Omental fat pad (tissue), 4 donors: ENCODE data around the gene ECE2. TPM values are rescaled to one million over a fixed set of nuclear protein-coding genes. Genes with fewer than 3 reads are reported as not detected.

Experiments used
- ATAC-seq: fragments of 150-250 bp; one replicate; pipeline ENCODE4 v1.9.1; 2016; ENCODE audit warnings: mild to moderate bottlenecking, moderate library complexity; ENCODE audit not compliant: low FRiP score
- DNase-seq: peaks from one replicate; pipeline ENCODE4 v3.0.0-alpha.2; 2019; ENCODE audit warnings: low spot score
- CTCF ChIP-seq, 3 donors: fragments of 450-650 bp; IDR thresholded peaks; one replicate each; pipeline ENCODE4 v1.5.1; 2016 to 2017; ENCODE audit warnings: antibody characterized with exemption in 3 of 3, mild to moderate bottlenecking in 3 of 3, moderate library complexity in 2 of 3
- total RNA-seq, 4 donors: library from RNA; depleted of rRNA; stranded (reverse); fragments of >200 nt; gene quantifications; one replicate each; pipeline ENCODE4 v1.1.0, GENCODE V29; 2016

ECE2 gene
- total RNA-seq, 4 donors from 2014 or later = not detected

- ATAC-seq (no peak), DNase-seq (no peak)
- TF ChIP-seq CTCF (IDR thresholded peaks at IDR 0.05) = no peak
Observed at GRCh38 chr3:184305577-184305976, 29.8 kb downstream of the ECE2 start.

GRCh38 chr3:184306341-184306972 is 30.6 kb downstream of the ECE2 start:
- DNase-seq = no peak

GRCh38 chr3:184307915-184308314 is 32.1 kb downstream of the ECE2 start:
- no peak for TF ChIP-seq CTCF (IDR thresholded peaks at IDR 0.05)
- DNase-seq (no peak), ATAC-seq (no peak)

More at GRCh38 chr3:184306341-184306972, 30.6 kb downstream of the ECE2 start:
- TF ChIP-seq CTCF (IDR thresholded peaks at IDR 0.05) = no peak
- ATAC-seq = no peak

DNA sequence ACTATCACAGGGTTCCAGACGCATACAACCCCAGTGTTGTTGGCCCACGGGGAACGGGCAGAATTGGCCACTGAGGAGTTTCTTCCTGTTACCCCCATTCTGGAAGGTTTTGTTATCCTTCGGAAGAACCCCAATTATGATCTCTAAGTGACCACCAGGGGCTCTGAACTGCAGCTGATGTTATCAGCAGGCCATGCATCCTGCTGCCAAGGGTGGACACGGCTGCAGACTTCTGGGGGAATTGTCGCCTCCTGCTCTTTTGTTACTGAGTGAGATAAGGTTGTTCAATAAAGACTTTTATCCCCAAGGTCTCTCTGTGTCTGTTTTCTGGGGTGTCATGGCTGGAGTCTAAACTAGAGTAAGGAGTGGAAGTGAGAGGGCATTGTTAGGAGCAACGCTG is 32.9 kb downstream of the ECE2 start:
- DNase-seq (no peak), ATAC-seq (no peak)
- TF ChIP-seq CTCF (IDR thresholded peaks at IDR 0.05) = no peak

GRCh38 chr3:184311633-184312032 is 35.8 kb downstream of the ECE2 start:
- ATAC-seq (no peak), DNase-seq (no peak)
- TF ChIP-seq CTCF (IDR thresholded peaks at IDR 0.05) = no peak

DNA sequence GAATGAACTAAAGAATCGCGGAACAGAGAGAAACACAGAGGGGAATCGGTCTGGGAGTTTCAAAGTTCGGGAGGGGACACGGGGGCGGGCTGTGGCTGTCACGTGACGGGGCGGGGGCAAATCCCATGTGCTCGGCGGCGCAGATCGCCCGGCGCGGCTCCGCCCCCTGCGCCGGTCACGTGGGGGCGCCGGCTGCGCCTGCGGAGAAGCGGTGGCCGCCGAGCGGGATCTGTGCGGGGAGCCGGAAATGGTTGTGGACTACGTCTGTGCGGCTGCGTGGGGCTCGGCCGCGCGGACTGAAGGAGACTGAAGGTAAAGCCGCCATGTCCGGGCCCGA is 38.5 kb downstream of the ECE2 start, which contains the start of gene EIF4G1:
EIF4G1 (plus strand) TSS at position 244 of the 337 bp plus-strand sequence. CDS start 1,191 bp downstream, outside the sequence.
- no peak for TF ChIP-seq CTCF (IDR thresholded peaks at IDR 0.05)
- DNase-seq (peak; percentile 90), ATAC-seq (peak; percentile 84)
